Measurements from ENCODE around the gene STAT3.
A peak's percentile ranks its signal among the peaks of the same experiment; 100 is the strongest.

Gene STAT3

GRCh38 chr17:42288803-42289610, 99.2 kb downstream of the STAT3 start:
- no peak for TF ChIP-seq CEBPB (IDR thresholded peaks at IDR 0.05)
- TF ChIP-seq TCF12 (IDR thresholded peaks at IDR 0.05; ENCODE audit: low read depth), result no peak
- TF ChIP-seq EGR1 (IDR thresholded peaks at IDR 0.05), result no peak
- no peak for TF ChIP-seq ZBTB7A (IDR thresholded peaks at IDR 0.05; ENCODE audit: low read depth)
- no peak for TF ChIP-seq NFIC (IDR thresholded peaks at IDR 0.05)
- no peak for TF ChIP-seq TAF1 (IDR thresholded peaks at IDR 0.05; ENCODE audit: low read depth)
- no peak for TF ChIP-seq CREB1 (IDR thresholded peaks at IDR 0.05; ENCODE audit: low read depth)
- no peak for TF ChIP-seq RAD21 (IDR thresholded peaks at IDR 0.05; ENCODE audit: low read depth)
- TF ChIP-seq YY1 (IDR thresholded peaks at IDR 0.05; ENCODE audit: low read depth), result no peak
- no peak for TF ChIP-seq REST (IDR thresholded peaks at IDR 0.05; ENCODE audit: low read depth)
- TF ChIP-seq EP300 (IDR thresholded peaks at IDR 0.05; ENCODE audit: borderline replicate concordance), result no peak
- TF ChIP-seq MAX (IDR thresholded peaks at IDR 0.05), result no peak
- no peak for TF ChIP-seq FOXM1 (IDR thresholded peaks at IDR 0.05; ENCODE audit: borderline replicate concordance, low read depth)
- no peak for TF ChIP-seq USF1 (IDR thresholded peaks at IDR 0.05)
- TF ChIP-seq TEAD4 (IDR thresholded peaks at IDR 0.05), result no peak

GRCh38 chr17:42287977-42288802, 100.1 kb downstream of the STAT3 start, which contains the start of gene STAT5A:
TSS of gene STAT5A (plus strand) at chr17:42288498. CDS start at chr17:42289412, 914 bp downstream.
- TF ChIP-seq TAF1 (IDR thresholded peaks at IDR 0.05; ENCODE audit: low read depth) (no peak), FOXM1 (IDR thresholded peaks at IDR 0.05; ENCODE audit: borderline replicate concordance, low read depth) (no peak), CEBPB (IDR thresholded peaks at IDR 0.05) (no peak), USF1 (IDR thresholded peaks at IDR 0.05) (peak; percentile 42; the same call in 1 of the 2 replicates)

- TF ChIP-seq TEAD4 (IDR thresholded peaks at IDR 0.05), result no peak
- TF ChIP-seq REST (IDR thresholded peaks at IDR 0.05; ENCODE audit: low read depth), result no peak
- no peak for TF ChIP-seq FOXM1 (IDR thresholded peaks at IDR 0.05; ENCODE audit: borderline replicate concordance, low read depth)
- TF ChIP-seq EP300 (IDR thresholded peaks at IDR 0.05; ENCODE audit: borderline replicate concordance), result no peak
- TF ChIP-seq CREB1 (IDR thresholded peaks at IDR 0.05; ENCODE audit: low read depth), result no peak
- TF ChIP-seq MAX (IDR thresholded peaks at IDR 0.05), result no peak
- no peak for TF ChIP-seq CEBPB (IDR thresholded peaks at IDR 0.05)
- TF ChIP-seq TCF12 (IDR thresholded peaks at IDR 0.05; ENCODE audit: low read depth), result no peak
- no peak for TF ChIP-seq YY1 (IDR thresholded peaks at IDR 0.05; ENCODE audit: low read depth)
- TF ChIP-seq ZBTB7A (IDR thresholded peaks at IDR 0.05; ENCODE audit: low read depth), result no peak
- no peak for TF ChIP-seq TAF1 (IDR thresholded peaks at IDR 0.05; ENCODE audit: low read depth)
- no peak for TF ChIP-seq RAD21 (IDR thresholded peaks at IDR 0.05; ENCODE audit: low read depth)
- no peak for TF ChIP-seq USF1 (IDR thresholded peaks at IDR 0.05)
- TF ChIP-seq NFIC (IDR thresholded peaks at IDR 0.05), result no peak
- TF ChIP-seq EGR1 (IDR thresholded peaks at IDR 0.05), result no peak
Observed at GRCh38 chr17:42287305-42287976, 100.8 kb downstream of the STAT3 start.

- TF ChIP-seq TEAD4 (IDR thresholded peaks at IDR 0.05) (no peak), EGR1 (IDR thresholded peaks at IDR 0.05) (no peak), ZBTB7A (IDR thresholded peaks at IDR 0.05; ENCODE audit: low read depth) (no peak), CREB1 (IDR thresholded peaks at IDR 0.05; ENCODE audit: low read depth) (no peak)
Observed at GRCh38 chr17:42286411-42287221, 101.6 kb downstream of the STAT3 start.

Measured in Ishikawa (cell line).